ENCODE results near the gene XPC. TPM values are rescaled to one million over a fixed set of nuclear protein-coding genes. Genes with fewer than 3 reads are reported as not detected.

Gene XPC
- total RNA-seq, 1 experiment from 2014 or later: 57.2 TPM

GRCh38 chr3:14120111-14120920 is 58.1 kb downstream of the XPC start:
- no TSS peak for BruUV-seq (replicated peaks)
- H3K9me3 ChIP-seq (ENCODE audit: low read depth, low read length, poor library complexity, severe bottlenecking): no peaks in the 10 kb centered on the region
- intact Hi-C loops (cut with micrococcal nuclease; ENCODE audit: unreplicated experiment): no loop called here

GRCh38 chr3:14119651-14120050 is 58.8 kb downstream of the XPC start:
- H3K36me3 ChIP-seq (ENCODE audit: insufficient read depth, low read length, poor library complexity, severe bottlenecking): peaks cover 8% of the 10 kb centered on the region
- DNase-seq (ENCODE audit: low spot score): no peak
- intact Hi-C loops (cut with micrococcal nuclease; ENCODE audit: unreplicated experiment): no loop called here
- peaks cover 22% of the 10 kb centered on the region for H3K4me1 ChIP-seq (ENCODE audit: insufficient read depth, low read length, poor library complexity, severe bottlenecking)
- no peaks in the 10 kb centered on the region for H3K9me3 ChIP-seq (ENCODE audit: low read depth, low read length, poor library complexity, severe bottlenecking)
- ChIA-PET CTCF (no interaction called here), POLR2A (ENCODE audit: low non-redundant PET) (no interaction called here)
- BruUV-seq (replicated peaks): no TSS peak
- TF ChIP-seq EZH2 (IDR thresholded peaks at IDR 0.05; ENCODE audit: borderline replicate concordance, low read depth, low read length, poor library complexity, severe bottlenecking) (no peak), CTCF (conservative IDR thresholded peaks at IDR 0.05; ENCODE audit: low read depth, low read length) (no peak)
- H3K27me3 ChIP-seq (replicated peaks; ENCODE audit: insufficient read depth, low read depth, low read length, poor library complexity): no peaks in the 10 kb centered on the region
- no peak overlapping the region for H3K4me3 ChIP-seq (ENCODE audit: low read depth, low read length, poor library complexity, severe bottlenecking)
- no peak overlapping the region for H3K27ac ChIP-seq (ENCODE audit: low read depth, low read length, poor library complexity, severe bottlenecking)

More at GRCh38 chr3:14120111-14120920, 58.1 kb downstream of the XPC start:
- Histone ChIP-seq H3K27me3 (replicated peaks; ENCODE audit: insufficient read depth, low read depth, low read length, poor library complexity) (no peaks in the 10 kb centered on the region), H3K27ac (ENCODE audit: low read depth, low read length, poor library complexity, severe bottlenecking) (no peak overlapping the region), H3K4me3 (ENCODE audit: low read depth, low read length, poor library complexity, severe bottlenecking) (no peak overlapping the region), H3K36me3 (ENCODE audit: insufficient read depth, low read length, poor library complexity, severe bottlenecking) (peaks cover 4% of the 10 kb centered on the region), H3K4me1 (ENCODE audit: insufficient read depth, low read length, poor library complexity, severe bottlenecking) (peaks cover 22% of the 10 kb centered on the region)
- no peak for DNase-seq (ENCODE audit: low spot score)
- ChIA-PET CTCF (no interaction called here), POLR2A (ENCODE audit: low non-redundant PET) (no interaction called here)
- TF ChIP-seq EZH2 (IDR thresholded peaks at IDR 0.05; ENCODE audit: borderline replicate concordance, low read depth, low read length, poor library complexity, severe bottlenecking): no peak
- TF ChIP-seq CTCF (conservative IDR thresholded peaks at IDR 0.05; ENCODE audit: low read depth, low read length): no peak

GRCh38 chr3:14118400-14119381 is 59.7 kb downstream of the XPC start:
- CTCF ChIA-PET: interaction anchor here (0.6 kb wide), 1 partner anchor 532 kb away, joined by 3 read pairs; no protein-coding TSS in a partner anchor
- no TSS peak for BruUV-seq (replicated peaks)
- Histone ChIP-seq H3K9me3 (ENCODE audit: low read depth, low read length, poor library complexity, severe bottlenecking) (no peaks in the 10 kb centered on the region), H3K27ac (ENCODE audit: low read depth, low read length, poor library complexity, severe bottlenecking) (no peak overlapping the region), H3K4me3 (ENCODE audit: low read depth, low read length, poor library complexity, severe bottlenecking) (no peak overlapping the region), H3K4me1 (ENCODE audit: insufficient read depth, low read length, poor library complexity, severe bottlenecking) (peaks cover 22% of the 10 kb centered on the region), H3K27me3 (replicated peaks; ENCODE audit: insufficient read depth, low read depth, low read length, poor library complexity) (no peaks in the 10 kb centered on the region), H3K36me3 (ENCODE audit: insufficient read depth, low read length, poor library complexity, severe bottlenecking) (peaks cover 15% of the 10 kb centered on the region)
- intact Hi-C loops (cut with micrococcal nuclease; ENCODE audit: unreplicated experiment): no loop called here
- TF ChIP-seq CTCF (conservative IDR thresholded peaks at IDR 0.05; ENCODE audit: low read depth, low read length) (no peak), EZH2 (IDR thresholded peaks at IDR 0.05; ENCODE audit: borderline replicate concordance, low read depth, low read length, poor library complexity, severe bottlenecking) (no peak)
- POLR2A ChIA-PET (ENCODE audit: low non-redundant PET): no interaction called here
- DNase-seq (ENCODE audit: low spot score): peak; percentile 13
